ENCODE measurements around the gene CFAP47. TPM values are rescaled to one million over a fixed set of nuclear protein-coding genes. Genes with fewer than 3 reads are reported as not detected.

CFAP47 gene
- total RNA-seq, 4 donors from 2014 or later = 0.14 TPM; not detected in 3

- H3K9me3 ChIP-seq = no peaks in the 10 kb centered on the region
- no peak overlapping the region for H3K4me3 ChIP-seq
- H3K4me1 ChIP-seq = no peaks in the 10 kb centered on the region
- TF ChIP-seq CTCF (IDR thresholded peaks at IDR 0.05) = no peak
- TF ChIP-seq EP300 (IDR thresholded peaks at IDR 0.05; ENCODE audit: low read depth) = no peak
- TF ChIP-seq POLR2A (IDR thresholded peaks at IDR 0.05) = no peak
- no peak for TF ChIP-seq POLR2AphosphoS5 (IDR thresholded peaks at IDR 0.05)
- no peaks in the 10 kb centered on the region for H3K27me3 ChIP-seq
- DNase-seq = no peak
- intact Hi-C loops (cut with DNase I; ENCODE audit: low total_unique reads) (no loop called here), in situ Hi-C loops (cut with MboI; ENCODE audit: low pct_ligation_motif_present in 1 of 4, low pct_unique_long_range_greater_than_20kb in 1 of 4, low sequenced_read_pairs in 3 of 4) (no loop called here)
- no peak overlapping the region for H3K27ac ChIP-seq
- 72% methylated on average over 4 of the region's 4 CpGs; no CpG with 5 or more reads in 1 of the 2 donors for WGBS, 2 donors (ENCODE audit: low coverage in 1 of 2)
- H3K36me3 ChIP-seq = no peaks in the 10 kb centered on the region
Observed at GRCh38 chrX:36383495-36383894, 464.0 kb downstream of the CFAP47 start.

GRCh38 chrX:36388901-36389300 lies 469.4 kb downstream of the CFAP47 start:
- WGBS, 2 donors (ENCODE audit: low coverage in 1 of 2) = 62% methylated on average over 4 of the region's 4 CpGs; no CpG with 5 or more reads in 1 of the 2 donors
- no peak for DNase-seq
- no peaks in the 10 kb centered on the region for H3K4me1 ChIP-seq
- in situ Hi-C loops (cut with MboI; ENCODE audit: low pct_ligation_motif_present in 1 of 4, low pct_unique_long_range_greater_than_20kb in 1 of 4, low sequenced_read_pairs in 3 of 4) (no loop called here), intact Hi-C loops (cut with DNase I; ENCODE audit: low total_unique reads) (no loop called here)
- H3K4me3 ChIP-seq = no peak overlapping the region
- no peaks in the 10 kb centered on the region for H3K36me3 ChIP-seq
- H3K9me3 ChIP-seq = no peaks in the 10 kb centered on the region
- H3K27ac ChIP-seq = no peak overlapping the region
- no peaks in the 10 kb centered on the region for H3K27me3 ChIP-seq
- no peak for TF ChIP-seq POLR2A (IDR thresholded peaks at IDR 0.05)
- no peak for TF ChIP-seq CTCF (IDR thresholded peaks at IDR 0.05)
- no peak for TF ChIP-seq EP300 (IDR thresholded peaks at IDR 0.05; ENCODE audit: low read depth)
- TF ChIP-seq POLR2AphosphoS5 (IDR thresholded peaks at IDR 0.05) = no peak

- Histone ChIP-seq H3K9me3 (no peaks in the 10 kb centered on the region), H3K27ac (no peak overlapping the region), H3K36me3 (no peaks in the 10 kb centered on the region), H3K27me3 (no peaks in the 10 kb centered on the region), H3K4me1 (no peaks in the 10 kb centered on the region), H3K4me3 (no peak overlapping the region)
- no peak for DNase-seq
- in situ Hi-C loops (cut with MboI; ENCODE audit: low pct_ligation_motif_present in 1 of 4, low pct_unique_long_range_greater_than_20kb in 1 of 4, low sequenced_read_pairs in 3 of 4) = no loop called here
- 60 to 90% methylated on average over 1 to 3 of the region's 3 CpGs for WGBS, 2 donors (ENCODE audit: low coverage in 1 of 2)
- intact Hi-C loops (cut with DNase I; ENCODE audit: low total_unique reads) = no loop called here
- TF ChIP-seq POLR2AphosphoS5 (IDR thresholded peaks at IDR 0.05) (no peak), EP300 (IDR thresholded peaks at IDR 0.05; ENCODE audit: low read depth) (no peak), CTCF (IDR thresholded peaks at IDR 0.05) (no peak), POLR2A (IDR thresholded peaks at IDR 0.05) (no peak)
Observed at GRCh38 chrX:36401774-36402173, 482.2 kb downstream of the CFAP47 start.

GRCh38 chrX:36407836-36408235 lies 488.3 kb downstream of the CFAP47 start:
- WGBS, 2 donors (ENCODE audit: low coverage in 1 of 2) = 61% methylated on average over 8 of the region's 8 CpGs; no CpG with 5 or more reads in 1 of the 2 donors
- TF ChIP-seq EP300 (IDR thresholded peaks at IDR 0.05; ENCODE audit: low read depth) (no peak), POLR2AphosphoS5 (IDR thresholded peaks at IDR 0.05) (no peak), POLR2A (IDR thresholded peaks at IDR 0.05) (no peak), CTCF (IDR thresholded peaks at IDR 0.05) (no peak)
- Histone ChIP-seq H3K27me3 (no peaks in the 10 kb centered on the region), H3K27ac (no peak overlapping the region), H3K4me3 (no peak overlapping the region), H3K4me1 (no peaks in the 10 kb centered on the region), H3K9me3 (no peaks in the 10 kb centered on the region), H3K36me3 (no peaks in the 10 kb centered on the region)
- intact Hi-C loops (cut with DNase I; ENCODE audit: low total_unique reads) (no loop called here), in situ Hi-C loops (cut with MboI; ENCODE audit: low pct_ligation_motif_present in 1 of 4, low pct_unique_long_range_greater_than_20kb in 1 of 4, low sequenced_read_pairs in 3 of 4) (no loop called here)
- DNase-seq = no peak
